NCI-H2196 treated with DMSO at 0.1 percent for 48 hours (cell line): ENCODE measurements around the gene MAPK8.

Source experiments
- DNase-seq: peaks from one replicate; lab custom pipeline; 2025; ENCODE audit not compliant: unreplicated experiment; lab: John Stamatoyannopoulos, UW

MAPK8 gene

GRCh38 chr10:48447356-48448215 is 141.1 kb downstream of the MAPK8 start:
- DNase-seq: no peak

- DNase-seq: no peak
These were observed 142.3 kb downstream of the MAPK8 start for GRCh38 chr10:48448796-48449195.

- DNase-seq: no peak
These were observed 143.2 kb downstream of the MAPK8 start for GRCh38 chr10:48449501-48450232.

- DNase-seq: no peak
These were observed 143.8 kb downstream of the MAPK8 start for GRCh38 chr10:48450233-48450740.

GRCh38 chr10:48450741-48451466 is 144.4 kb downstream of the MAPK8 start:
- no peak for DNase-seq

GRCh38 chr10:48451969-48452878 is 145.7 kb downstream of the MAPK8 start:
- no peak for DNase-seq

- DNase-seq: no peak
These were observed 146.5 kb downstream of the MAPK8 start for GRCh38 chr10:48452879-48453412.

- DNase-seq: no peak
These were observed 147.2 kb downstream of the MAPK8 start for GRCh38 chr10:48453451-48454301.

- no peak for DNase-seq
These were observed 148.0 kb downstream of the MAPK8 start for GRCh38 chr10:48454302-48455054.

GRCh38 chr10:48455055-48455391 is 148.5 kb downstream of the MAPK8 start:
- no peak for DNase-seq

- no peak for DNase-seq
These were observed 149.1 kb downstream of the MAPK8 start for GRCh38 chr10:48455392-48456151.

GRCh38 chr10:48456361-48456804 is 149.9 kb downstream of the MAPK8 start:
- DNase-seq: no peak

- DNase-seq: no peak
These were observed 150.6 kb downstream of the MAPK8 start for GRCh38 chr10:48456808-48457761.

GRCh38 chr10:48457949-48458661 is 151.6 kb downstream of the MAPK8 start:
- DNase-seq: no peak

- no peak for DNase-seq
These were observed 152.2 kb downstream of the MAPK8 start for GRCh38 chr10:48458662-48459048.
